ENCODE results near the gene CELSR1.

- TF ChIP-seq, protein P1, sequence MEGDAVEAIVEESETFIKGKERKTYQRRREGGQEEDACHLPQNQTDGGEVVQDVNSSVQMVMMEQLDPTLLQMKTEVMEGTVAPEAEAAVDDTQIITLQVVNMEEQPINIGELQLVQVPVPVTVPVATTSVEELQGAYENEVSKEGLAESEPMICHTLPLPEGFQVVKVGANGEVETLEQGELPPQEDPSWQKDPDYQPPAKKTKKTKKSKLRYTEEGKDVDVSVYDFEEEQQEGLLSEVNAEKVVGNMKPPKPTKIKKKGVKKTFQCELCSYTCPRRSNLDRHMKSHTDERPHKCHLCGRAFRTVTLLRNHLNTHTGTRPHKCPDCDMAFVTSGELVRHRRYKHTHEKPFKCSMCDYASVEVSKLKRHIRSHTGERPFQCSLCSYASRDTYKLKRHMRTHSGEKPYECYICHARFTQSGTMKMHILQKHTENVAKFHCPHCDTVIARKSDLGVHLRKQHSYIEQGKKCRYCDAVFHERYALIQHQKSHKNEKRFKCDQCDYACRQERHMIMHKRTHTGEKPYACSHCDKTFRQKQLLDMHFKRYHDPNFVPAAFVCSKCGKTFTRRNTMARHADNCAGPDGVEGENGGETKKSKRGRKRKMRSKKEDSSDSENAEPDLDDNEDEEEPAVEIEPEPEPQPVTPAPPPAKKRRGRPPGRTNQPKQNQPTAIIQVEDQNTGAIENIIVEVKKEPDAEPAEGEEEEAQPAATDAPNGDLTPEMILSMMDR (IDR thresholded peaks at IDR 0.05), result no peak
- TF ChIP-seq POLR2A (IDR thresholded peaks at IDR 0.05), result no peak
Measured at GRCh38 chr22:46408568-46409506, 128.6 kb downstream of the CELSR1 start.

Data from ovary (tissue), 3 donors.